CD4-positive, alpha-beta T cell treated with Interleukin-12 subunit alpha and Interleukin-12 subunit beta, for 1 hour (primary cell): ENCODE data around the gene CARD8.
A peak's percentile ranks its signal among the peaks of the same experiment; 100 is the strongest.
"Not testable (repeated sequence)": the region's sequence is repeated elsewhere in the genome, so short reads cannot be mapped to it uniquely, and the experiment has no call there.

ENCODE experiments used
- DNase-seq: peaks from one replicate; pipeline ENCODE4 v3.0.0-alpha.2; 2020

Gene CARD8

DNA sequence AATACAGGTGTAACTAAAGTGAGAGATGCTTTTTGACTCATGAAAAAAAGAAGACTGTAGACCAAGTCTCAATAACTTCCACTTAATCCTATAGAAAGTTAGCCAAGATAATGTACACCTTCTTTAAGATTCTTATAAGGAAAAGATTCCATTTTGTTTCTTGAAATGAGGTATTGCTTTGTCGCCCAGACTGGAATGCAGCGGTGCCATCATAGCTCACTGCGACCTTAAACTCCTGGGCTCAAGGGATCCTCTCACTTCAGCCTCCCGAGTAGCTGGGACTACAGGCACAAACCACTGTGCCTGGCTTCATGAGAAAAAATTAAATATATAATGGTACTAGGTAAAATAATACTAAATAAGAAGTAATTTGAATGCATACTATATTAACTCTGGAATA is 3.3 kb upstream of the CARD8 start:
- DNase-seq = not testable (repeated sequence)

DNA sequence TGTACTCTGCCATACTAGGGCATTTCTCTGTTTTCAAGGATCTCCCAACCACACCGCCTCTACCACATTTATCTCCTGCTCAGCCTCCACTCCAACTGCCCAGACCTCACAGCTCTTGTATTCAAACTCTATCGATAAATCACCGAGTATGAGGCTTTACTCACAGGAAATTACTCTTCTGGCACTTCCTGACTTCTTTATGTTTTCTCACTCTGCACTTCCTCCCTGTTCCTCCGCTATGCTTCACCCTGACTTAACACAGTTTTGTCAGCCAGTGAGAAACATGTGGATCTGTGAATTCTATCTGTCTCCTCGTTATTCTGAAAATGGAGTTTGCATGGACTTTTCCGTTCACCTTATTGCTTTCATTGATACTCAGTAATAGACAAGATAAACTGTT is 2.6 kb upstream of the CARD8 start:
- peak; percentile 63 for DNase-seq

DNA sequence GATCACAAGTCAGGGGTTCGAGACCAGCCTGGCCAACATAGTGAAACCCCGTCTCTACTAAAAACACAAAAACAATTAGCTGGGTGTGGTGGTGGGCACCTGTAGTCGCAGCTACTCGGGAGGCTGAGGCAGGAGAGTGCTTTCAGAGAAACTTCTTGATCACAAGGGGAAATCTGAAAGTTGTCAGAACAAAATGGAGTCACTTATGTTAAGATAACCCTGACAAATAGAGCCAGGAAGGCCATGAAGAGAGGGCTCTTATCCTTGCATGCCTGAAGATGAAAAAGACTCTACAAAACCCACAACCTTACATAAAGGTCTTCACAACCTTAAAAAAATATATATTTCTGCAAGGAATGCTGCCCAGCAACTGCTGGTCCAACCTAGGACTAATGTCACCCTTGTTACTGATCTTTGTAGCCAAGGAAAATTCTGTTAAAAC is 1.2 kb downstream of the CARD8 start:
- DNase-seq = no peak

DNA sequence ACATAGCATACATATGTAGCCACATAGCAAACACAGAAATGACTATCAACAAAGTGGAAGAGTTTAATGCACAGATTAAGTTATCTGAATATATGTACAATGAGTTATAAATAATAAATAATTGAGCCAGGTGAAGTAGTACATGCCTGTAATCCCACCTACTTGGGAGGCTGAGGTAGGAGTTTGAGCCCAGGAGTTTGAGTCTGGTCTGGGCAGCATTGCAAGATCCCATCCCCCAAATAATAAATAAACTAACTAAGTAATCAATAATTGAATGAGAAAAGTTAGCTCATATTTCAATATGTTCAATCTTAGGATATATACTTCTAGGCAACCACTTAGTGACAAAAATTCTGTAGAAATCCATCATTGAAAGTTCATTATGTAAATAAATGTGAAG is 1.7 kb downstream of the CARD8 start:
- no peak for DNase-seq

DNA sequence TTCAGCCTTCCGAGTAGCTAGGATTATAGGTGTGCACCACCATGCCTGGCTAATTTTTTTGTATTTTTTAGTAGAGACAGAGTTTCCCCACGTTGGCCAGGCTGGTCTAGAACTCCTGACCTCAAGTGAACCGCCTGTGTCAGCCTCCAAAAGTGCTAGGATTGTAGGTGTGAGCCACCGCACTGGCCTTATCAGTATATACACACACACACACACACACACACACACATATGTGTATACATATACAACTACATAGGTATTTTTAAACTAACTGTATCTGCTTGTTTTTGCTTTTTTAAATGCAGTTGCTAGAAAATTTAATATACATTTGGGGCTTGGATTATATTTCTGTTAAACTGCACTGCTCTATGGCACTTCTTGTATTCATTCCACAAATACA is 3.1 kb downstream of the CARD8 start:
- DNase-seq = no peak

DNA sequence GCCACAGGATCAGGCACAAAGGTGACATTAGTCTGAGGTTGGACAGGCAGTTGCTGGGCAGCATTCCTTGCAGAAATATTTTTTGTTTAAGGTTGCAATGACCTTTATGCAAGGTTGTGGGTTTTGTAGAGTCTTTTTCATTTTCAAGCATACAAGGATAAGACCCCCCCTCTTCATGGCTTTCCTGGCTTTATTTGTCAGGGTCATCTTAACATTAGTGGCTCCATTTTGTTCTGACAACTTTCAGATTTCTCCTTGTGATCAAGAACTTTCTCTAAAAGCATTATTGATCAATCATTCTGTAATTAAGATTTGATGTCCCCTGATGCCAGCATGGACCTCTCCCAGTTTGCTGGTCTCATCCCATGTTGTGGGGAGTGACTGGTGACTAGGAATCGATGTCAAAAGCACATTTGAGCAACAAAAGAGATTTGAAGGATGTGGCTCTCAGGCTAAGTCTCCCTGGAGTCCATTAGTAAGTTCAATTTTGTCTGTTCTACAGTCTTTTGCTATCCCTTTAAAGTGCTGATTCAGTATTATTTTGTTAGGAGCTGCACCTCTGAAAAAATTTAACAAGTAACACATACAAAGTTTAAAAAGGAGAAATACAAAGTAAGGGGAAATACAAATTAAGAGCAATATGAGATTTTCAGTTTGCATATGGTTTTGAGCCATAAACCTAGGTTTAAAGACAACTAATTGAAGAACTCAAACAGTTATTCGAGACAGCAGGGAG is 5.3 kb downstream of the CARD8 start:
- DNase-seq = no peak

DNA sequence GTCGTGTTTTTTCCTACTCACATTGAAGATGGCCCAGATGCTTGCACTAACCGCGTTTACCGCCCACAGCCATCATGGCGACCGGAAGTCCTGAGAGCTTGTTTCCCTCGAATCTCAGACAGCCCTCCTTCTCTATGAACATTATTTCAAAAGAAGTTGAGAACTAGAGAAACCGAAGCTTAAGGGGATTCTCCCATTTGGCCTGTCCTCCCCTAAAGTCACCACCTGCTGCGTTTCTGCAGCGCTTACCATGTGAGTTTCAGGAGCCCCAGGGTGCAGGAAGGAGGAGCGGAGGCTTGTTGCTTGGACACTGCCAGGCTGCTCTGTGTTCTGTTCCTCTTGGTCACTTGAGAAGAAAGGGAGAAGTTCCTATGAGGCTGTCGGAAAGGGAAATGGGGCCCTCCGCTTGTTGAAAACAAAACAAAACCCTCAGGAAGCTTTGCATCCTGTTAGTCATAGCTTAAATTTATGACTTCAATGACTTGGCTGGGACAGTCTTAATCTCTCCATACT is 6.2 kb downstream of the CARD8 start:
- DNase-seq = peak; percentile 77

DNA sequence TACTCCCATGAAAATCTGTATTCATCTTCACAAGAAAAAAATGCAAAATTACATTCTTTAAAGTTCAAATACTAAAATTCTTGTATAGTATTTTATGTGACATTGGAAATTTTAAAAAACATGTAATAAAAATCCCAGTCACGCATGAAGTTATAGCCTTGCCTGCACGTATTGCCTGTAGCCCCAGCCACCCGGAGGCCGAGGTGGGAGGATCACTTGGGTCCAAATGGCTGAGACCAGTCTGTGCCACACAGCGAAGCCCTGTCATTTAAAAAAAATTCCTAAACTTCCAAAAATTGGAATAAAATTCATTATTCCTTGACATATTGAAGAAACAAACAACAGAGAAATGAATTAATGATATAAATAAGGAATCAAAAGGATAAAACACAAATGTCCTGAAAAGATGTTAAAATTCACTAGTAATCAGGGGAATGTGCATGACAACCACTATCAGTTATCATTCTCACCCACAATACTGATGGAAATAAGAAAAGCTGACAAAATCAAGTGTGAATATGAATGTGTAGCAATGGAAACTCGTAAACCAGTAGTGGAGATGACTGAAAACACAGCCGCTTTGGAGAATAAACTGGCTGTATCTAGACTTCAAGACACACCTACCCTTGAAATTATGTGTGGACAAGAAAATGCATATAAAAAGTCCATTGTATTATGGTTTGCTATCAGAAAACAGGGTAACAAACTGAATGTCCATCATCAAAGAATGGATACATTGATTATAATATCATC is 7.5 kb downstream of the CARD8 start:
- DNase-seq = no peak

DNA sequence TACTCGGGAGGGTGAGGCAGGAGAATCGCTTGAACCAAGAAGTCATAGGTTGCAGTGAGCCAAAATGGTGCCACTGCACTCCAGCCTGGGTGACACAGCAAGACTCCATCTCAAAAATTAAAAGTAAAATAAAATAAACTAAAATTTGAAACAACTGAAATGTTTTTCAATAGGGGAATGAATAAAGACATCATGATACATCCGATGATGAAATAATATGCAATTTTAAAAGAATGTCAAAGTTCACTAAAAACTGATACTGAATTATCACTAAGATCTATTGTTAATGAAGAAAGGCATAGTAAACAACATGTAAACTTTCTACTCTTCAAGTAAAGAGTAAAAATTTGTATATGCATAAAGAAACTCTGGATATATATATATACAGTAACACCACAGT is 8.5 kb downstream of the CARD8 start:
- DNase-seq = no peak

DNA sequence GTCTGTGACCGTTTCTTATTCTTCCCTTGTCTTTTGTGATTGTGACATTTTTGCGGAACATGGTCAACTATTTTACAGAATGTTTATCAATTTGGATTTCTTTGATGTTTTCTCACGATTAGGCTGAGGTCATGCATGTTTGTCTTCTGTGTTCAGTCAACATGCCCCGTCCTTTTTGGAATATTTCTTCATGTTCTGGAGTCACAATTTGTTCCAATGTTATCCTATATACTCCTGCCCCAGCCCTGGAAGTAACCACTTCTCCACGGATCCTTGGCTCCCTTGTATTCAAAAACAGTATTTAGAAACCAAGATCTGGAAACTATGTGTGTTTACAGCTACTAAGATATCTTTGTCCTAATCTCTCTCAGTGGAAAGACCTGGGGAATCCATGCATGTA is 9.6 kb downstream of the CARD8 start:
- DNase-seq = no peak

DNA sequence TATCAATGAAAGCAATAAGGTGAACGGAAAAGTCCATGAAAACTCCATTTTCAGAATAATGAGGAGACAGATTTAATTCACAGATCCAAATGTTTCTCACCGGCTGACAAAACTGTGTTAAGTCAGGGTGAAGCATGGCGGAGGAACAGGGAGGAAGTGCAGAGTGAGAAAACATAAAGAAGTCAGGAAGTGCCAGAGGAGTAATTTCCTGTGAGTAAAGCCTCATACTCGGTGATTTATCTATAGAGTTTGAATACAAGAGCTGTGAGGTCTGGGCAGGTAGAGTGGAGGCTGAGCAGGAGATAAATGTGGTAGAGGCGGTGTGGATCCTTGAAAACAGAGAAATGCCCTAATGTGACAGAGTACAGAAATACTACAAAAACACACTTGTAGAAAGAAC is 11.4 kb downstream of the CARD8 start:
- peak; percentile 66 for DNase-seq

DNA sequence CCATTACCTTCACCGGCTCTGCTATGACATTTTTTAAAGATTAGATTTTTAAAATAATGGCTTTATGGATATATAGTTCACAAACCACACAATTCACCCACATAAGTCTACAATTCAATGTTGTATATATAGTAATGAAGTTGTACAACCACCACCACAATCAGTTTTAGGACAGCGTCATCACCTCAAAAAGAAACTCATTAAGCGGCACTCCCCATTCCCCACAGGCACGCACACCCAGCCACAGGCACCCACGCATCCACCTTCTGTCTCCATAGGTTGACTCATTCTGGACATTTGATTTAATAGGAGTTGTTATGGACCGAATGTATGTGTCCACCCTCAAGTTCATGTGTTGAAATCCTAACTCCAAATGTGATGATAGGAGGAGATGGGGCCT is 13.9 kb downstream of the CARD8 start:
- not testable (repeated sequence) for DNase-seq

DNA sequence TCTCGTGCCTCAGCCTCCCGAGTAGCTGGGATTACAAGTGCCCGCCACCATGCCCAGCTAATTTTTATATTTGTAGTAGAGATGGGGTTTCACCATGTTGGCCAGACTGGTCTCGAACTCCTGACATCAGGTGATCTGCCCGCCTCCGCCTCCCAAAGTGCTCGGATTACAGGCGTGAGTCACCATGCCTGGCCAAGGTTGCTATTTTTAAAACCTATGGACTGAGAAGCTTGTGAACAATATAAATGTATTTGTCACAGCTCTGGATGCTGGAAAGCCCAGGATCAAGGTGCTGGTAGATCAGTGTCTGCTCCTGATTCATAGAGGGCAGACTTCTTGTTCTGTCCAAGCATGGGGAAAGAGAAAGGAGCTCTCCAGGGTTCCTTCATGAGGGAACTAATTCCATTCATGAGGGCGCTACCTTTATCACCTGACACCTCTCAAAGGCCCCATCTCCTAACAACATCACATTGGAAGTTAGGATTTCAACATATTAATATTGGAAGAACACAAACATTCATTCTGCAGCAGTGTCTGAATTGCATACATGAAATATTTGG is 16.1 kb downstream of the CARD8 start:
- no peak for DNase-seq

DNA sequence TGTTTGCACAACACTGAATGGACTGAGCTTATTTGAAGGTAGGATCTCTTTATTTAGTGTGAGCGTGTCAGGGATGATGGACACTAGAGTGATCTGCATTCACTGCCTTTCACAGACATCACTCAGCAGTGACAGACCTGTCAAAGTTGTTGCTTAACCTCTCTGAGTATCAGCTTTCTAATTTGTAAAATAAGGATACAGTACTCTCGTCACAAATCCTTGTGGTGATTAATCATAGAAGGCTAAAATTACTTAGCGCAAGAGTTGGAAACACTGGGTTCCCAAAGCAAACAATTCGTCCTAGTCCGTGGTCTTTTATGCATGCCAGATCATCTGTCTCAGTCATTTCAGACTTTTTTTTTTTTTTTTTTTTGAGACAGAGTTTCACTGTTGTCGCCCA is 16.6 kb downstream of the CARD8 start:
- no peak for DNase-seq

DNA sequence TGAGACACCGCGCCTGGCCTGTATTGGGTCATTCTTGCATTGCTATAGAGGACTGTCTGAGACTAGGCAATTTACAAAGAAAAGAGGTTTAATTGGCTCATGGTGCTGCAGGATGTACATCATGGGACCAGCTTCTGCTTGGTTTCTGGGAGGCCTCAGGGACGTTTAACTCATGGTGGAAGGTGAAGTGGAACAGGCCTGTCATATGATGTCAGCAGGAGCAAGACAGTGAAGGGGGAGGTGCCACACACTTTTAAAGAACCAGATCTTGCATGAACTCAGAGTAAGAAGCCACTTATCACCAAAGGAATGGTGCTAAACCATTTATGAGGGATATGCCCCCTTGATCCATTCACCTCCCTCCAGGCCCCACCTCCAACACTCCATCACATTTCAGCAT is 18.7 kb downstream of the CARD8 start:
- no peak for DNase-seq

DNA sequence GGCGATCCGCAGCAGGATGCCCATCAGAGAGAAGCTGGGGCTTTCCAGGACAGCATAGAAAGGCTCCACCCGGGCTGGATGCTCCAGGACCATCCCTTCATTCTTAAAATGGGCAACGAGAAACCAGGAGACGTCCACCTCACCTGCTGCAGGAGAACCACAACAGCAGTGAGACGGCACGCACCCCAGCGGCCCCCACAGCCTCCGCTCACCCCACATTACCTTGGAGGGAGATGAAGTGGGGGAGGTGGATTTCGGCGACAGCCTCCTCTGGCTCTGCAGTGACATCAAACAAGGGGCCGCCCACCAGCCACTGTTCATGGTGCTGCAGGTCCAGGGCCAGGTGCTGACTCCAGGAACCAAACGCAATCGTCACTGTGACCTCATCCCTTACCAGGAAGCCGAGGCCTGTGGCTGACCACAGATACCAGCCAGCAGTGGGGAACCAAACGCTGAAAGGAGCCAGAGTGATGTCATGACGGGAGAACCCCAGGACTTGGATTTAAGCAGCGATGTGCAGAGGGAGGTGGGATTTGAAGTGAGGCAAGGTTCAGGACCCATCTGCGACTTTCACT is 25.1 kb downstream of the CARD8 start:
- no peak for DNase-seq

DNA sequence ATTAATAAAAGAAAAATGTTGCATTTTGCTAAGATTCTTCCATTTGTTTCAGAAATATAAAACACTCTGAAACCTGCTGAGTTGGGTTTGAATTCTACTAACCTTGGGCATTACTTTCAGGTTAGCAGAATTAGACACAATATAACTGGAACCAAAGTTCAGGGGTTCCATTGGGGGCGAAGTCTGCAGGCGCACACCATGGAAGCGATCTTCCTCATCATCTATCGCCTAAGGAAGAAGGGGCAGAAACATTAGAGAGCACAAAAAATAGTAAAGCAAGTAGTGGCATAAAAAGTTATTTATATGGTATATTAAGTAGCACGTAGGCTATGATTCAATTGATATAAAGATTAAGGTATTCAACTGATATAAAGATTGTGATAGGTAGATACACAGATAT is 34.1 kb downstream of the CARD8 start:
- DNase-seq = no peak

DNA sequence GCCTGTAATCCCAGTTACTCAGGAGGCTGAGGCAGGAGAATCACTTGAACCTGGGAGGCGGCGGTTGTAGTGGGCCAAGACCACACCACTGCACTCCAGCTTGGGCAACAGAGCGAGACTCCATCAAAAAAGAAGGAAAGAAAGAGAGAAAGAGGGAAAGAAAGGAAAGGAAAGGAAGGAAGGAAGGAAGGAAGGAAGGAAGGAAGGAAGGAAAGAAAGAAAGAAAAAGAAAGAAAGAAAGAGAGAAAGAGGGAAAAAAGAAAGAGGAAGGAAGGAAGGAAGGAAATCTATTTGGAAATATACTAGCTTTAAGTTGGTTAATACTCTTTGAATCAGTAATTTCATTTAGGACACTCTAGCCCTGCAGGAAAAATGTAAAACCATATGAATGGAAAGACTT is 34.9 kb downstream of the CARD8 start:
- not testable (repeated sequence) for DNase-seq

DNA sequence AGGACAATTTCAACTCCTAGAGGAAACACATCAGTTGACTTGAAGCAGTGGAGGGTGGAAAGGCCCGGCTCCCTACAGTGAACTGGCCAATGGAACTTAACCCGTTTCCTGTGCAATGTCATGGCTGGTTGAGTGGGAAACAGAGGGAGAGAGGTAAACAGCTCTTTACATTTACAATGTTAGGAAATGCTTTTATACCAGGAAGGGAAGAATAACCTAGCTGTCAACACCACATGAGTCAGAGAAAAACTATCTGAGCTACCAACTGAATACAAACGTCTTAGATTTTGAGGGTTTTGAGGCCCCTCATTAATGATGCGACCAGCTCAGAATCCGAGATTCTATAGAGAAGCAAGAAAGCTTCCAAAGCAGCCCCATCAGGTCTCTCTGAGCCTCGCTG is 36.7 kb downstream of the CARD8 start:
- no peak for DNase-seq

DNA sequence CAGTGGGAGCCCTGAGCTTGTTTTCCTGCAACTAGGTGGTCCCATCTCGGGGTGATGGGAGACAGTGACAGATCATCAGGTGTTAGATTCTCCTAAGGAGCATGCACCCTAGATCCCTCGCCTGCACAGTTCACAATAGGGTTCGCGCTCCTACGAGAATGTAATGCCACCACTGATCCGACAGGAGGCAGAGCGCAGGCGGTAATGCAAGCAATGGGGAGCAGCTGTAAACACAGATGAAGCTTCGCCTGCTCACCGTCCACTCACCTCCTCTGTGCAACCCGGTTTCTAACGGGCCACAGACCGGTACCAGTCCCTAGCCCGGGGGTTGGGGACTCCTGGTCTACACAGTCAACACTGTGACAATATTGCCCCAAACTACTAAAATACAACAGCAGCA is 38.8 kb downstream of the CARD8 start:
- DNase-seq = no peak

DNA sequence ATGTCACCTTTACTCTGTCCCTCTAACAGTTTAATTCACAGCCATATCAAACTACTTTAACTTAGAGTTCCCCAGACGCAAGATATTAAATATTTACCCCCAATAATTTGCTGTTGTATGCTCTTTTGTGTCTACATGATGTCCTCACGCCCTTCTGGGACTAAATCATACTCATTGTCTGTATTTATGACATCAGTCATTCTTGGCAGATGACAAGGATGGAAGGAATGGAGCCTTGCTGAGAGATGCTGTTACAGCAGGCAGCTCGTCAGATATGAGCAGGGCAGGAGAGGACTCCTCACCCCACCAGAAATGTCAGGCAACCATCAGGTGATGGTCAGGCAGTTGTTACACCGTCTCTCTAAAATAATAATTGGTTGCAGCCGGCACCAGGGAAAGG is 41.8 kb downstream of the CARD8 start:
- no peak for DNase-seq

DNA sequence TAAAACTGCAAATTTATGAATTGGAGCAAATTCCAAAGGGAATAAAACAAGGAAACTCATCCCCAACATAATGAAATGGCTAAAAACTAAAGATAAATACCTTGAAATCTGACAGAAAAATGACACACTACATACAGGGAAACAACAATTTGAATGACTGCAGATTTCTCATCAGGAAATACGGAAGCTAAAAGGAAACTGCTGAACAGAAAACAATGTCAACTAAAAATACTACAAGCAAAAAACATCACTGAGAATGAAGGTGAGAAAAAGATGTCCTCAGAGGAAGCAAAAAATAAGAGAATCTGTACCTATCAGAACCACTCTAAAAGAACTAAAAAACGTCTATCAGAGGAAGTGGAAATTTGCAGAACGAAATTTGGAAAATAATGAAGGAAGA is 45.7 kb downstream of the CARD8 start:
- DNase-seq = no peak

DNA sequence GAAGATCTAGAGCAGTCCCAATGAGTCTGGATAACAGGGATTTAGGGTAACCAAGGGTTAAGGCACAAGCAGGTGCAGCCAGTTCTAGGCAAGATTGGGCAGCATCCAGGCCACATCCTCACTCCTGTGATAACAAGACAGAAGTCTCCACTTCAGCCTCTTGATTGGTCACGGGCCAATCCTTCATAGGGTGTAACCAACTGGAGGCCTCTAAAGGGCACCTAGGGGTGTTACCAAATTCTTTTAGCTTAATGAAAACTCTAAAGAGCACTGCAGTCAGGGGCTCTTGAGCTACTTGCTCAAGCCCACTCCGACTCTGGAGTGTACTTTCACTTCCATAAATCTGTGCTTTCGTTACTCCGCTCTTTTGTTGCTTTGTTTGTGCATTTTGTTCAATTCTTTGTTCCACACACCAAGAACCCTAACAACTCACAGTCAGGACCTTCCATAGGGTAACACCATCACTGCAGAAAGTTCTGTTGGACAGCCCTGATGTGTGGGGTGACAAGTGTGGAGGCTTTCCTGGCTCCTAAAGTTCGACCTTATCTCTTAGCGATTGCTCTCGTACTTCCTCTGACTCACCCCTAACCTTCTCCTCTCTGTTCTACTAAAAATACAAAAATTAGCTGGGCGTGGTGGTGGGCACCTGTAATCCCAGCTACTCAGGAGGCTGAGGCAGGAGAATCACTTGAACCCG is 49.2 kb downstream of the CARD8 start:
- DNase-seq = no peak
